HG03558 (cell line): ENCODE data around the gene TRMO.

Experiments
- ATAC-seq: cut with Tn5 transposase; IDR thresholded peaks from one replicate; pipeline ENCODE4 v1.9.1; 2021; ENCODE audit warnings: moderate number of reproducible peaks; ENCODE audit not compliant: unreplicated experiment; ENCODE audit errors: extremely low read depth

TRMO gene

DNA sequence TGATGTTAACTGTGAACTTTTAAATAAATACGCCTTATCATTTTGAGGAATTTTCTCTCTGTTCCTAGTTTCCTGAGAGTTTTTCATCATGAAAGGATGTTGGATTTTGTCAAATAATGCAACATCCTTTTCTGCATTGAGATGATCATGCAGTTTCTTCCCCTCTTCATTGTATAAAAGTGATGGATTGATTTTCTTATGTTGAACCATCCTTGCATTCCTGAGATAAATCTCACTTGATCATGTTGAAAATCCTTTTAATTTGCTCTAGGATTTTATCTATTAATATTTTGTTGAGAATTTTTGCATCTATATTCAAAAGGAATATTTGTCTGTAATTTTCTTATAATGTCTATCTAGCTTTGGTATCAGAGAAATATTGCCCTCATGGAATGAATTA, 56.0 kb downstream of the TRMO start:
- ATAC-seq, result no peak

DNA sequence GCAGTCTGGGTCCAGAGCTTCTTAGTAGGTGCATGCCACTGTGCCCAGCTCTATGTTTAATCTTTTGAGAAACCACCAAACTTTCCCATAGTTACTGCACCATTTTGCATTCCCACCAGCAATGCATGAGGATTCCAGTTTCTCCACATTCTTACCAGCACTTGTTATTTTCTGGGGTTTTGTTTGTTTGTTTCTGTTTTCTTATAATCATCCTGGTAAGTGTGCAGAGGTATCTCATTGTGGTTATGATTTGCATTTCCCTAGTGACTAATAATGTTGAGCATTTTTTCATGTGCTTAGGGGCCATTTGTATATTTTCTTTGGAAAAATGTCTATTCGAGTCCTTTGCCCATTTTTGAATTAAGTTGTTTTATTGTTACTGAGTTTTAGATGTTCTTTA, 57.9 kb downstream of the TRMO start:
- no peak for ATAC-seq

DNA sequence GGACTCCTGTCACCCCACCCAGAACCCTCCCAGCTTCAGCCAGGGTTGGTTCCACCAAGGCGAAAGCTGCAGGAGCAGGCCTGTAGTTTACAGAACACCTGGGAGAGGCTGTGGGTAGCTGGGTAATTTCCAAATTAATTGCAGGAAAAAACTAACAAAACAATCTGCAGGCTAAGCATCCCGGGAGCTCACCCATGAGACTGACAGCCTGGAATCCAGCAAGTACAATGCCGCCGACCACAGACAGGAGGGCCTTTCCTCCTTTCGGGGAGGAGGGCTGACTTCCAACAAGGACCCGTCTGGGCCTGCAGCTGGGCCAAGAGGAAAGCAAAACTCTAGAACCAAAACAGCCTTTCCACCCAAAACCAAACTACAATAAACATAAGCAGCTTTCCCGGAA, 59.0 kb downstream of the TRMO start:
- ATAC-seq, result no peak

DNA sequence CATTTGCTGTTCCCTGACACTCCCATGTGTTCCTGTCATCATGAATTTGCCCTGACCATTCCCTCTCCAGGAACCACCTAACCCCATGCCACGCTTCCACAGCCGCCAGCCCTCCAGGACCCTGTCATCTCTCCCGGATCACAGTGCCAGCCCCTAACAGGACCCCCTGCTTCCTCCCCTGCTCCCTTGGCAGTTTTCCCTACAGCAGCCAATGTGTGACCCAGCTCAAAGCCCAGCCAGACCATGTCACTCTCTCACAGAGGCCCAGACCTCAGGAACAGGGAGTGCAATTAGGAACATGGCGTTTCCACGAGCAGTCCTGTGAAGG, 61.2 kb downstream of the TRMO start:
- no peak for ATAC-seq

DNA sequence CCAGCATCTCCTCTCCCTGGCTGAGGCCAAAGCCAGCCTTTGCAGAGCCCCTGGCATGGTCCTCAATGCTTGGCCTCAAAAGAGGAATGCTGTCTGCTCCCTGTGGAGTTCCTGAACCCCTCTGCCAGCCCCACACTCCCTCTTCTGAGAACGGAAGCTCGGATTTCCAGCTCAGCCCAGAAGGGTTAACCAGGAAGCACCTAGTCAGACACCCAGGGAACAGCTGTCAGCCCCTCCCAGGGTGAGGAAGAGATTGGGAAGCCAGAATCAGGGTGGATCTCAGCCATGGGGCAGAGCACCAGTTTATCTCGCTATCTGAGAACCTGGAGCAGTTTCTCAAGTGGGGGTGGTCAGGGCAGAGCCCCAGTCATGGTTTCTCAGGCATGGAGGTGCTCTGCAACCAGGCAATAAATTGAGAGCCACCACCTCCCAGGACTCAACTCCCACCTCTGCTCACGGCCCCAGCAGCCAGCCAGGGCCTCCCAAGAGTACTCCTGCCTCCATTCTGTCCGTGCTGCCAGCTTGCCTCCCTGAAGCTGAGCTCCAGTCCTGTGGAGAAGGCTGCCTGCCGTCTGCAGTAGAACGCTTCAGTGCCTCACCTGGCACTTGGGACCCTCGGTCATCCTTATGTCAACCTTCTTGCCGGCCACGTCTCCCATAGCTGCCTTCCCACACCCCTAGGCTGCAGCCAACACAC, 61.7 kb downstream of the TRMO start:
- ATAC-seq, result no peak

DNA sequence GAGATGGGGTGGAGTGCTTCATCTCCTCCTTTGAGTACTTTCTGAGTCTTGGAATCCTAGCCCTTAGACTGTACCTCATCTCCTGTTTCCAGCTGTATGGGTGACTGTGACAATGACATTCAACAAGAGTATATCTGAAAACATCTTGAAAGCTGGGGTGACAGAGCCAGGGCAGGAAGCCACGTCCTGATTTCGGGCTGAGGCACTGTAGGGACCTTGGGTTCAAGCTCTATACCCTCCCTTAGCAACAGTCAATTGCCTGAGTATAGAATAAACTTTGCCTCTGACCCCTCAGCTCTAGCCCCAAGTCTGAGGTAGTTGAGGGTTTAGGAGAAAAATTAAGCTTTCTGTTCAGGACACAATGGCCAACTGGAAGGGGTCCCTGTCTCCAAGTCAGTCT, 63.0 kb downstream of the TRMO start:
- no peak for ATAC-seq

DNA sequence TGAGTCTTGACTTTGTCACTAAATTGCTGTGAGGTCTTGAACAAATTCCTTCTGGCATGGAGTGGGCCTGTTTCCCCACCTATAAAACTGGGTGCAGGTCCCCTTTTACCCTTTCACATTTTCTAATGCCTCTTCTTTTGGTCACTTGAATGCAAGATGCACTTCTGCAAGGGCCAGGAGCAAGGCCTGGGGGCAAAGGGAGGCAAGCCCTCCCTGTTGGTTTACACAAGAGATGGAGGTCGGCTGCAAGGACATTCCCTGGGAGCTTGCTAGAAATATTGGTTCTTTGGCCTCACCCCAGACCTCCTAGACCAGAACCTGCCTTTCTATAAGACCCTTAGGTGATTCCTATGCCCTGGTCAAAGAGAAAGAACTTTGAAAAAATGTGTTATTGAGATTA, 63.5 kb downstream of the TRMO start:
- ATAC-seq, result no peak

DNA sequence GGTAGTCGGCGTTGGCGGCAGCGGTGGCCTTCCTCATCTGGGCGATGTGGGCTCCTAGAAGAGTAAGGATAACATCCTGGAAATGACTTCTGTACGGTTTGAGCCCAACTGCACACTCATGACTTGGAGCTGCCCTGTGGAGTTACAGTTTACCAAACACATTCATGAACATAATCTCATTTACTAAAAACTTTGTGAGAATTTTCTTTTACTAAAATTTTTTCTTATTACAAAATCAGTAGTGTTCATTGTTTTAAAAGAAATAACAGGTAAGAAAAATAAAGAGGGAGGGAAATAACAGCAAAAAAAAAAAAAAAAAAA, 63.9 kb downstream of the TRMO start:
- no peak for ATAC-seq

DNA sequence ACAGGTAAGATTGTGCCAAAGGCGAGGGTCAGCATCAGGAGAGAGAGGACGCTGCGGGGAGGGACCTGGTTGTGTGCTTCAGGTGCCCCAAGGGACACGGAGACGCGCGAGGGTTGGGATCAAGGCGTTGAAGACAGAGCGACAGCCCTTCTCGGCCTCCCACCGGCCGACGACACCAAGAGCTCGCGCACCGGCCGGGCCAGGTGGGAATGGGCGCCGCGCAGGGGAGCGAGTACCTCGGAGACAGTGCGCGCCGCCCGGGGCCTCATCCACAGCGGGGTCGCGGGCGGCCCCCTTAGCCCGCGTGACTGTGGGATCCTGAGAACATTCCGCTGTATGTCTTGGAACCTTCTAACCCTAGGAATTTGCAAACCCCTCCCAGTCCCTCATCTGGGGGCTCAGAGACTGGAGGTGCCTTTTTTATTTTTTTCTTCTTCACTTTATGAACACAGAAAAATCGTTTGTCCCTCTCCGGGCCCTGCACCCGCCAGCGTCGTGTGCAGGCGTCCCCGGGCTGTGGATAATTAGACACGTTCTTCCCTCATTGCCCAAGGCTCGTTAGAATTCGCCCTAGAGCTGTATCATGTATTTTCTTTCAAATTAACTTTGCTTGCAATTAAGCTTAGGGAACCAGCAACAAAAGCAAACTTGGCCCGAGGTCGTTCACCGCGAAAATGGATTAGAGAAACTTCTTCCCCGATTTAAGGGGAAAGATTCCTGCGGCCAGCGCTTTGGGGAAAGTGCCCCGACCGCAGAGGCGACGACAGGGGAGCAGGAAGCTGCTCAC, 64.5 kb downstream of the TRMO start:
- ATAC-seq, result no peak

DNA sequence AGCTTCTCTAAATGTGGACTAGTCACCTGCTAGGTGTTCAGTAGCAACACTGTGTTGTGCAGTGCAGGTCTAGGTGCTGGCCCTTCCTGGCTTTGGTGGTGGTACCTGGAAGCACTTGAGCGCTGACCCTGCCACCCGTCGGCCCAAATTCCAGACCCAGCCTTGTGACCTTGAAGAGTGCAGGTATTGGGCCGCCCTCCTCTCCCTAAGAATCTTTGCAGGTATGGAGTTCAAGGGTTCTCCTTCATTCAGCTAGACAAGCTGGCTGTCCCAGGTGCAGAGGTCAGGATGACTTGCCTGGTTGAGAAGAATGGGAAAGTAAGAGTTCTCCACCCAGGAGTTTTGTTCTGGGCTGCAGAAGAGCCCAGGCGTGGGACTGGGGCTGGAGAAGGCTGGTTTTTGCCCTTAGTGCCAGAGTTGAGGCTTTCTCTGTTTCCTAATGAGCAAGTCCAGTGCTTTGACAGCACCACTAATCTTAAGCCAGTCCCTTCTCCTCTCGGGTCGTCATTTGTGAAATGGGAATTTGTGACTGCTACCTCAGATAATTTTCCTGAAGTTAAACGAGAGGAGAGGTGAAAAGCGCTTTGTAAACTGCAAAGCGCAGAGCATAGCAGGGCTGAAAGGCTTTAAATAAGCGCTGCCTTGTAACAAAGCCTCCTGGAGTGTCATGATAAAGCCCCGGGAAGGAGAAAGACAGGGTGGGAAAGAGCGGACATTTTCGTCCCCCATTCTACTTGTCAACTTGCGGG, 65.3 kb downstream of the TRMO start:
- no peak for ATAC-seq

DNA sequence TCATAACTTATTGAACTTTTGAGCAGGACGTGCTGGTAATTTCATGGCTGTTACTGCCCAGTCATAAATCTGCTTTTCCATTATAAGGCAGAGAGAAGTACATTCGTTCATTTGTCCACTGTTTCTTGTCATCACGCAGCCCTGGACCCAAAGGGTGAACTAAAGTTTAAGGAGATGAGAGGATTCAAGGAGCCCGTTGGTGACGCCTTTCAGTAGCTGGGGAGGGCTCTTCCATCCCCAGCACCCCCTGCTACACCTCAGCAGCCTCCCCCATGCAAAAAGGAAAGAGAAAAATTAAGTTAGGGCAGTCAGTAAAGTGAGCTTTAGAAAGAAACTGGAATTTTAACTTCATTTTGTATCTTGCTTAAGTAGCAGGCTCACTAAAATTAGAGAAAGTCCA, 66.4 kb downstream of the TRMO start:
- ATAC-seq, result no peak

DNA sequence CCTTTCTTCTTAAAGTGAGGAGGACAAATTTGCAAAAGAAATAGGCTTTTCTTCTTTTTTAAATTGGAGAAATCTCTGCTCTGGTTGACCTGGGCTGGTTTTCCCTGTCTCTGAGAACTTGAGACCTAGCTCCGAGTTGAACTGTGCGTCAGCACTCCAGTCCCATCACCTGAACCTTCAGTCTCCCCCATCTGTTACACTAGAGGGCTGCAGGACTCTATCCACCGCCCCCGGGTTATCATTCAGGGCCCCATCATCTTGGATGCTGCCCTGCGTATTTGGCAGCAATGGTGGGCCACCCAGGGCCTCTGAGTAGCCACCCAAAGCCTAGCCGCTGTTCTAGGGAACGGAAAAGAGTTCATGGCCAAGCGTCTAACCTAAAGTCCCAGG, 66.8 kb downstream of the TRMO start:
- no peak for ATAC-seq

DNA sequence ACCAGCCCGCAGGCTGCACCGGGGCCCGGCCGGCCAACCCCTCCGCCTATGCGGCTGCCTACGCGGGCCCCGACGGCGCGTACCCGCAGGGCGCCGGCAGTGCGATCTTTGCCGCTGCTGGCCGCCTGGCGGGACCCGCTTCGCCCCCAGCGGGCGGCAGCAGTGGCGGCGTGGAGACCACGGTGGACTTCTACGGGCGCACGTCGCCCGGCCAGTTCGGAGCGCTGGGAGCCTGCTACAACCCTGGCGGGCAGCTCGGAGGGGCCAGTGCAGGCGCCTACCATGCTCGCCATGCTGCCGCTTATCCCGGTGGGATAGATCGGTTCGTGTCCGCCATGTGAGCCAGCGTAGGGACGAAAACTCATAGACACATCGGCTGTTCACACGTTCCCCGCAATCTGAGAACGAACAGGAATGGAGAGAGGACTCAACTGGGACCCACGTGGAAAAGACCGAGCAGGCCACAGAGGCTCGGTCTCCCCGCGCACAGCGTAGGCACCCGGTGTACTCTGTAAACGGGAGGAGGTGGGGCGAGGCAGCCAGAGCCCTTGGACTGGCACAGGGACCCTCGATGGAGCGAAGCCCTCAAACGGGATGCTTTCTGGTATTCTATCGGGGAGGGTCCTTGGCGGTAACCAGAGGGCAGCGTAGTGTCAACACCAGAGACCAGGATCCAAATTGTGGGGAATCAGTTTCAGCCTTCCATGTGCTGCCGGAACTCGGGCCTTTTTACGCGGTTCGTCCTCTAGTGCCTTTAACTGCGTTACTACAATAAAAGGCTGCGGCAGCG, 67.4 kb downstream of the TRMO start:
- ATAC-seq, result no peak
